ENCODE data around the gene PKN2. TPM values are rescaled to one million over a fixed set of nuclear protein-coding genes. Genes with fewer than 3 reads are reported as not detected.

PKN2 gene
- total RNA-seq, 2 donors from 2014 or later, result 19.8 to 22.1 TPM

GRCh38 chr1:88646476-88647248 lies 37.4 kb upstream of the PKN2 start:
- no peaks in the 10 kb centered on the region for H3K27me3 ChIP-seq
- ATAC-seq (no peak), DNase-seq (no peak)
- no peaks in the 10 kb centered on the region for H3K36me3 ChIP-seq (replicated peaks in 1 of 2; ENCODE audit: insufficient read depth in 1 of 2, low read depth in 2 of 2)
- no peak overlapping the region for H3K4me3 ChIP-seq
- no peaks in the 10 kb centered on the region for H3K9me3 ChIP-seq
- no peak for TF ChIP-seq POLR2A (IDR thresholded peaks at IDR 0.05)
- no peak for TF ChIP-seq CTCF (IDR thresholded peaks at IDR 0.05)
- H3K4me1 ChIP-seq, result no peaks in the 10 kb centered on the region
- H3K27ac ChIP-seq, result no peak overlapping the region
- intact Hi-C loops (cut with DNase I), result no loop called here

GRCh38 chr1:88647249-88647645 lies 36.8 kb upstream of the PKN2 start:
- H3K27me3 ChIP-seq, result no peaks in the 10 kb centered on the region
- ATAC-seq (peak; percentile 59), DNase-seq (no peak)
- H3K9me3 ChIP-seq, result no peaks in the 10 kb centered on the region
- 42 to 46% methylated on average over 3 of the region's 3 CpGs for WGBS, 2 donors
- H3K36me3 ChIP-seq (replicated peaks in 1 of 2; ENCODE audit: insufficient read depth in 1 of 2, low read depth in 2 of 2), result no peaks in the 10 kb centered on the region
- H3K27ac ChIP-seq, result no peak overlapping the region
- H3K4me1 ChIP-seq, result no peaks in the 10 kb centered on the region
- intact Hi-C loops (cut with DNase I), result no loop called here
- TF ChIP-seq POLR2A (IDR thresholded peaks at IDR 0.05), result no peak
- TF ChIP-seq CTCF (IDR thresholded peaks at IDR 0.05), result no peak
- H3K4me3 ChIP-seq, result no peak overlapping the region

- H3K4me1 ChIP-seq, result no peaks in the 10 kb centered on the region
- no peaks in the 10 kb centered on the region for H3K36me3 ChIP-seq (replicated peaks in 1 of 2; ENCODE audit: insufficient read depth in 1 of 2, low read depth in 2 of 2)
- no peaks in the 10 kb centered on the region for H3K27me3 ChIP-seq
- H3K9me3 ChIP-seq, result no peaks in the 10 kb centered on the region
- no peak for DNase-seq
- H3K27ac ChIP-seq, result no peak overlapping the region
- intact Hi-C loops (cut with DNase I), result no loop called here
- H3K4me3 ChIP-seq, result no peak overlapping the region
- no peak for ATAC-seq
- no peak for TF ChIP-seq CTCF (IDR thresholded peaks at IDR 0.05)
- TF ChIP-seq POLR2A (IDR thresholded peaks at IDR 0.05), result no peak
- 73 to 74% methylated on average over 6 of the region's 6 CpGs for WGBS, 2 donors
These were observed 36.2 kb upstream of the PKN2 start for GRCh38 chr1:88647749-88648415.

GRCh38 chr1:88648706-88649105 lies 35.4 kb upstream of the PKN2 start:
- no peaks in the 10 kb centered on the region for H3K9me3 ChIP-seq
- intact Hi-C loops (cut with DNase I), result no loop called here
- no peak for TF ChIP-seq CTCF (IDR thresholded peaks at IDR 0.05)
- TF ChIP-seq POLR2A (IDR thresholded peaks at IDR 0.05), result no peak
- H3K27me3 ChIP-seq, result no peaks in the 10 kb centered on the region
- no peaks in the 10 kb centered on the region for H3K4me1 ChIP-seq
- ATAC-seq (no peak), DNase-seq (no peak)
- WGBS, 2 donors, result 64 to 76% methylated on average over 2 of the region's 2 CpGs
- H3K27ac ChIP-seq, result no peak overlapping the region
- H3K36me3 ChIP-seq (replicated peaks in 1 of 2; ENCODE audit: insufficient read depth in 1 of 2, low read depth in 2 of 2), result no peaks in the 10 kb centered on the region
- no peak overlapping the region for H3K4me3 ChIP-seq

All from body of pancreas (tissue), 4 donors.